Measurements from ENCODE around the gene TRIOBP.
"Not testable (repeated sequence)": the region's sequence is repeated elsewhere in the genome, so short reads cannot be mapped to it uniquely, and the experiment has no call there.

The TRIOBP gene

GRCh38 chr22:37690901-37691504 is 5.8 kb upstream of the TRIOBP start:
- in situ Hi-C loops (cut with MboI; ENCODE audit: low sequenced_read_pairs): no loop called here

- in situ Hi-C loops (cut with MboI; ENCODE audit: low sequenced_read_pairs): no loop called here
Measured at GRCh38 chr22:37692627-37693285, 4.1 kb upstream of the TRIOBP start.

GRCh38 chr22:37694131-37694530 is 2.7 kb upstream of the TRIOBP start:
- in situ Hi-C loops (cut with MboI; ENCODE audit: low sequenced_read_pairs): not testable (repeated sequence)

GRCh38 chr22:37696260-37696656 is 590 bp upstream of the TRIOBP start:
- in situ Hi-C loops (cut with MboI; ENCODE audit: low sequenced_read_pairs): not testable (repeated sequence)

GRCh38 chr22:37697538-37697835 is 639 bp downstream of the TRIOBP start:
- in situ Hi-C loops (cut with MboI; ENCODE audit: low sequenced_read_pairs): no loop called here

GRCh38 chr22:37701141-37701786 is 4.4 kb downstream of the TRIOBP start:
- in situ Hi-C loops (cut with MboI; ENCODE audit: low sequenced_read_pairs): no loop called here

- in situ Hi-C loops (cut with MboI; ENCODE audit: low sequenced_read_pairs): no loop called here
Measured at GRCh38 chr22:37703906-37704305, 7.1 kb downstream of the TRIOBP start.

- in situ Hi-C loops (cut with MboI; ENCODE audit: low sequenced_read_pairs): no loop called here
Measured at GRCh38 chr22:37704645-37705044, 7.8 kb downstream of the TRIOBP start.

GRCh38 chr22:37705205-37705604 is 8.4 kb downstream of the TRIOBP start:
- in situ Hi-C loops (cut with MboI; ENCODE audit: low sequenced_read_pairs): no loop called here

GRCh38 chr22:37708580-37709444 is 12.0 kb downstream of the TRIOBP start:
- in situ Hi-C loops (cut with MboI; ENCODE audit: low sequenced_read_pairs): no loop called here

GRCh38 chr22:37709445-37709765 is 12.6 kb downstream of the TRIOBP start:
- in situ Hi-C loops (cut with MboI; ENCODE audit: low sequenced_read_pairs): no loop called here

GRCh38 chr22:37710675-37711074 is 13.8 kb downstream of the TRIOBP start:
- in situ Hi-C loops (cut with MboI; ENCODE audit: low sequenced_read_pairs): no loop called here

- in situ Hi-C loops (cut with MboI; ENCODE audit: low sequenced_read_pairs): no loop called here
Measured at GRCh38 chr22:37711490-37711889, 14.6 kb downstream of the TRIOBP start.

- in situ Hi-C loops (cut with MboI; ENCODE audit: low sequenced_read_pairs): no loop called here
Measured at GRCh38 chr22:37713761-37714160, 16.9 kb downstream of the TRIOBP start.

GRCh38 chr22:37714634-37715033 is 17.8 kb downstream of the TRIOBP start:
- in situ Hi-C loops (cut with MboI; ENCODE audit: low sequenced_read_pairs): no loop called here

- in situ Hi-C loops (cut with MboI; ENCODE audit: low sequenced_read_pairs): no loop called here
Measured at GRCh38 chr22:37715760-37716159, 18.9 kb downstream of the TRIOBP start.

- in situ Hi-C loops (cut with MboI; ENCODE audit: low sequenced_read_pairs): no loop called here
Measured at GRCh38 chr22:37716708-37717107, 19.9 kb downstream of the TRIOBP start.

GRCh38 chr22:37717235-37717634 is 20.4 kb downstream of the TRIOBP start:
- in situ Hi-C loops (cut with MboI; ENCODE audit: low sequenced_read_pairs): not testable (repeated sequence)

- in situ Hi-C loops (cut with MboI; ENCODE audit: low sequenced_read_pairs): not testable (repeated sequence)
Measured at GRCh38 chr22:37717746-37718305, 21.0 kb downstream of the TRIOBP start.

- in situ Hi-C loops (cut with MboI; ENCODE audit: low sequenced_read_pairs): no loop called here
Measured at GRCh38 chr22:37725551-37726240, 28.8 kb downstream of the TRIOBP start.

Measured in hTERT RPE-1 (cell line).